Measurements from ENCODE around the gene VSNL1.

The VSNL1 gene

GRCh38 chr2:17660219-17660618 lies 119.7 kb downstream of the VSNL1 start:
- in situ Hi-C loops (cut with HindIII; ENCODE audit: low pct_ligation_motif_present, low pct_unique_long_range_greater_than_20kb, low sequenced_read_pairs), result no loop called here

GRCh38 chr2:17661460-17661859 lies 121.0 kb downstream of the VSNL1 start:
- in situ Hi-C loops (cut with HindIII; ENCODE audit: low pct_ligation_motif_present, low pct_unique_long_range_greater_than_20kb, low sequenced_read_pairs), result no loop called here
- no peak for DNase-seq

More at GRCh38 chr2:17660219-17660618, 119.7 kb downstream of the VSNL1 start:
- no peak for DNase-seq

GRCh38 chr2:17662723-17663122 lies 122.2 kb downstream of the VSNL1 start:
- in situ Hi-C loops (cut with HindIII; ENCODE audit: low pct_ligation_motif_present, low pct_unique_long_range_greater_than_20kb, low sequenced_read_pairs), result no loop called here
- DNase-seq, result no peak

- in situ Hi-C loops (cut with HindIII; ENCODE audit: low pct_ligation_motif_present, low pct_unique_long_range_greater_than_20kb, low sequenced_read_pairs), result no loop called here
- no peak for DNase-seq
Observed at GRCh38 chr2:17664534-17664933, 124.0 kb downstream of the VSNL1 start.

DNA sequence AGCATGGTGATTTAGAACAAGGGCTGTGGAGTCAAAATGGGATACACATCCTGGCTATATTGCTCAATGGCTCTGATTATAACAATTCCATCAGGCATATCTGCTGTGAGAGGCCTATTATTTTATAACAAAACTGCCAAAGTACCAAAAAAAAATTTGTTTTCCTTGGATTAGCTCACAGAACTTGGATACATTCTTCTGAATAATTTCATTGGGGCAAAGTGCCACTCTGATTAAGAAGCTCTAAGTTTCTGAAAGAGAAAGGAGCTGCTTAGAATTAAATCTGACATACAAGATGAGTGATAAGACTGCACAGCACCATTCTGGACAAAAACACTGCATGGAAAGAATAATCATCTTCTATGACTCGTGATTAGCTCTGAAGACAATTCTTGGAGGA lies 127.4 kb downstream of the VSNL1 start:
- in situ Hi-C loops (cut with HindIII; ENCODE audit: low pct_ligation_motif_present, low pct_unique_long_range_greater_than_20kb, low sequenced_read_pairs), result no loop called here
- no peak for DNase-seq

DNA sequence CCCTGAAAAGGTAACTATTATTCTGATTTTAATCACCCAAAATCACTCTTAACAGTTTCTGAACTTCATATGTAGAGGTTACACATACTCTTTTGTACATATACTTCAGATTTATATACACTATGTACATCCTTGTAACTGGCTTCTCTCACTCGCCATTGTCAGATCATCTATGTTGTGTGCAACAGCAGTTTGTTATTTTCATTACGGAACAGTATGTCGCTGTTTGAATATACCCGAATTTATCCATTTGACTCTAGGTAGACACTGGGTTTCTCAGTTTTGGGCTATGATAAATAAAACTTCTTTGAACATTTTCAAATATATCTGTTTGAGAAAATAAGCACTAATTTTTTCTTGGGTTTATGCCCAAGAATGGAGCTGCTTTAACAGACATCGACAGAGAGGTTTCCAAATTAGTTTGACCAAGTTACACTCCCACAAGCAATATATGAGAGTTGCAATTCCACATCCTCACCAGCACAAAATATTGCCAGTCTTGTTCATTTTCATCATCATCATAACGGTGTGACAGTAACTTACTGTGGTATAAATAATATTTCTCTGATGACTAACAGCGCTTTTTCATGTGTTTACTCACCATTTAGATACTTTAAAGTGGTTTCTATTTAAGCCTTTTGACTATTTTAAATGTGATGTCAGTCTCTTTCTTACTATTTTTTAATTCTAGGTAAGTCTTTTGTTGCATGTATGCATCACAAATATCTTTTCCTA lies 132.3 kb downstream of the VSNL1 start:
- in situ Hi-C loops (cut with HindIII; ENCODE audit: low pct_ligation_motif_present, low pct_unique_long_range_greater_than_20kb, low sequenced_read_pairs), result no loop called here

DNA sequence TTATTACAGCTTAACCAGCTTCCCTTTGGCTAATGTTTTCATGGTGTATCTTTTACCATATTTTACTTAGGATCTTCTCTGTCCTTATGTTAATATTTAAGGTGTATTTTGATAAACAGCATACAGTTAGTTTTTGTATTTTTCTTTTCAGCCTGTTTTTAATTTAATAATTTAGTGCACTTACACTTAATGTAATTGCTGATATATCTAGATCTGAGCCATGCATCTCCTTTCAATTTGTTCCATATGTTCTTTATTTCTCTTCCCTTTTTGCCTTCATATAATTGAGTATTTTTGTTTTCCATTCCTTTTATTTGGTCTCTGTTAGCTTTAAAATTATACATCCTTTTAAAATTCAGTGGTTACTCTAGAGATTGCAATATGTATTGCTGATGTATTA lies 134.3 kb downstream of the VSNL1 start:
- in situ Hi-C loops (cut with HindIII; ENCODE audit: low pct_ligation_motif_present, low pct_unique_long_range_greater_than_20kb, low sequenced_read_pairs), result no loop called here
- DNase-seq, result no peak

More for the DNA sequence above, 132.3 kb downstream of the VSNL1 start:
- DNase-seq, result peak; percentile 3

DNA sequence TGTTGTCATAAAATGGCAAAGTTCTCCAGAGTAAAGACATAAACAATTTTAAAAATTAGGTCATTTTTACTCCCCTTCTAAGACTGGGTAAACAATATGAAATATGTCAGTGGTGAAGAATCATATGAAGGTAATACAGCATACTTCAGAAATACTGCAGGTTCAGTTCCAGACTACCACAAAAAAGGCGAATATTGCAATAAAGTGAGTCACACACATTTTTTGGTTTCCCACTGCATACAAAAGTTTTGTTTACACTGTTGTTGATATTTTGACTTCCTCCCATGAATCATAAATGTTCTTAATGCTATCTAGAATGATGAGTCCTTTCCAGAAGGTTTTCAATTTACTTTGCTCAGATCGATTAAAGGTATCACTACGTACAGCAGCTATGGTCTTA lies 139.6 kb downstream of the VSNL1 start:
- no peak for DNase-seq
- in situ Hi-C loops (cut with HindIII; ENCODE audit: low pct_ligation_motif_present, low pct_unique_long_range_greater_than_20kb, low sequenced_read_pairs), result no loop called here

- in situ Hi-C loops (cut with HindIII; ENCODE audit: low pct_ligation_motif_present, low pct_unique_long_range_greater_than_20kb, low sequenced_read_pairs), result no loop called here
- no peak for DNase-seq
Observed at GRCh38 chr2:17682098-17682857, 141.8 kb downstream of the VSNL1 start.

DNA sequence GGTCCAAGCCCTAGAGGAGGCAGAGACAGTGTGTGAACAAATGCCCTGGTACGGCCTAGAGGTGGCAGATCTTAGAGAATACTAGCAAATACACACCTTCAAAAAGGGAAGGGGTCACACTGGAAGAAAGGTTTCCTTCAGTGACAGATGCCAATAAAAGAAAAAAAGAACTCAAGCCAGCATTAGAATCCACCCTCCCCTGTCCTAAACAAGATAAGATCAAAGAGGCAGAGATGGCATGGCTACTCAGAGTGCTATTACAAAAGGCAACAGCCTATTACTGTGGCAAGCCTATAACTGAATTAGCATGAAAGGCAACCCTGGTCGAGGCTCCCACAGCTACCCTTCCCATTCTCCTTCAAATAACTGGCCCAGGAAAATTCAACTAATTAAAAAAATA lies 143.5 kb downstream of the VSNL1 start:
- in situ Hi-C loops (cut with HindIII; ENCODE audit: low pct_ligation_motif_present, low pct_unique_long_range_greater_than_20kb, low sequenced_read_pairs), result no loop called here
- DNase-seq, result no peak

GRCh38 chr2:17688600-17688999 lies 148.1 kb downstream of the VSNL1 start:
- in situ Hi-C loops (cut with HindIII; ENCODE audit: low pct_ligation_motif_present, low pct_unique_long_range_greater_than_20kb, low sequenced_read_pairs), result no loop called here
- no peak for DNase-seq

DNA sequence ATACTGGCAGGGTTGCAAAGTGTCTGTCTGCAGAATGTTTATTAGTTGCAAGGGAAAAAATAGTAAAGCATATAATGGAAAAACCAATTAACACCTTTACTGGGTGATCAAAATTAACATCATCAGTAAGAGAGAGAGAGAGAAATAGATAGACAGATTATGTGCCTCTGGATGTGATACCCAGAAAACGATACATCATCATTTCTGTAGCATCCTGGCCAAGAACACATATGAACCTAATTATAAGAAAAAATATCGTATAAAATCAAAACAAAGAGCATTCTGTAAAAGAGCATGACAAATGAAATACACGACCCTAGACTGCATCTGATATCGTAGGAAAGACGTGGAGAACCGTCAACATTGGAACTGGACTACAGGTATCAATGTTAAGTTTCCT lies 148.5 kb downstream of the VSNL1 start:
- in situ Hi-C loops (cut with HindIII; ENCODE audit: low pct_ligation_motif_present, low pct_unique_long_range_greater_than_20kb, low sequenced_read_pairs), result no loop called here
- DNase-seq, result no peak

GRCh38 chr2:17690776-17691175 lies 150.3 kb downstream of the VSNL1 start:
- no peak for DNase-seq
- in situ Hi-C loops (cut with HindIII; ENCODE audit: low pct_ligation_motif_present, low pct_unique_long_range_greater_than_20kb, low sequenced_read_pairs), result no loop called here
